Measurements from ENCODE around the gene SRGAP3.

DNA sequence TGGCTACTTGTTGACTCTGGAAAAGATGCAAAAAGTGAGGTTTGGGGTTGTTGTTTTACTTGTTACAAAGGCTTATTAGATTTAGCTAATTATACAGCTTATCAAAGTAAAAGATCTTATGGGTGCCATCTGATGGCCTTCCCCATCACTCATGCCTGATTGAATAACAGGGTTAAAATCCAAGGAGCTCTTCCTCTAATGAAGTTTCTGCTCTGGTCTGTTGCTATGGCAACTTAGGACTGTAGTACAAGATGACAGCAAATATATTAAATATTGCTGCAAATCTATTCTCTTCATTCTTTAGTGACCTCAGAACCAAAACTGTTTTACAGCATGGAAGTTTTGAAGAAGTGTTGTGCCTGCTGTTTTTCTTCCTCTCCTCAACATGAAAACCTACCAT is 45.6 kb upstream of the SRGAP3 start:
- TF ChIP-seq TAF1 (IDR thresholded peaks at IDR 0.05; ENCODE audit: low read depth) (no peak), EP300 (IDR thresholded peaks at IDR 0.05; ENCODE audit: borderline replicate concordance) (no peak), TCF12 (IDR thresholded peaks at IDR 0.05; ENCODE audit: low read depth) (no peak), CREB1 (IDR thresholded peaks at IDR 0.05; ENCODE audit: low read depth) (no peak), MAX (IDR thresholded peaks at IDR 0.05) (no peak), RAD21 (IDR thresholded peaks at IDR 0.05; ENCODE audit: low read depth) (no peak), YY1 (IDR thresholded peaks at IDR 0.05; ENCODE audit: low read depth) (no peak), NFIC (IDR thresholded peaks at IDR 0.05) (no peak), USF1 (IDR thresholded peaks at IDR 0.05) (no peak), CEBPB (IDR thresholded peaks at IDR 0.05) (no peak), REST (IDR thresholded peaks at IDR 0.05; ENCODE audit: low read depth) (no peak), TEAD4 (IDR thresholded peaks at IDR 0.05) (no peak), ZBTB7A (IDR thresholded peaks at IDR 0.05; ENCODE audit: low read depth) (no peak)
